HG03039 (cell line): ENCODE results near the gene GUCY1A1.
A peak's percentile ranks its signal among the peaks of the same experiment; 100 is the strongest.

Experiments used
- ATAC-seq: cut with Tn5 transposase; IDR thresholded peaks from one replicate; pipeline ENCODE4 v1.9.1; 2021; ENCODE audit warnings: mild to moderate bottlenecking, moderate library complexity; ENCODE audit not compliant: unreplicated experiment

GUCY1A1 gene

GRCh38 chr4:155734065-155734464, 67.4 kb downstream of the GUCY1A1 start:
- ATAC-seq = no peak

DNA sequence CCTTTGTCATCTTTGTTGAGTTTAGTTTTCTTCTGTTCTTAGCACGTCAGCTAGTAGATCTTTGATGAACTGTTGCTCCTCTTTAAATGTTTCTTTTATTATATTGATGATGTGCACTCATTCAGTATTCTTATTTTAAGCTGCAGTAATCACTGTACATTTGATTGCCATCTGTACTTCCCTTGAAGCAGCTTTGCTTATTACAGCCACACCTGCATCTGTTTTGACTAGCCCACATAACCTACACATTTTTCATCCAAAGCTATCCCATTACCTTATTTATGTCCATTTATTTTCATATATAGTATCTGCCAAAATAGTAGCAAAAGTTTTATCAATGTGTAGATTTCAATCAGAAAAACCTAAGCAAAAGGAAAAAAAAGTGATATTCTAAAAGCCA, 68.3 kb downstream of the GUCY1A1 start:
- no peak for ATAC-seq

DNA sequence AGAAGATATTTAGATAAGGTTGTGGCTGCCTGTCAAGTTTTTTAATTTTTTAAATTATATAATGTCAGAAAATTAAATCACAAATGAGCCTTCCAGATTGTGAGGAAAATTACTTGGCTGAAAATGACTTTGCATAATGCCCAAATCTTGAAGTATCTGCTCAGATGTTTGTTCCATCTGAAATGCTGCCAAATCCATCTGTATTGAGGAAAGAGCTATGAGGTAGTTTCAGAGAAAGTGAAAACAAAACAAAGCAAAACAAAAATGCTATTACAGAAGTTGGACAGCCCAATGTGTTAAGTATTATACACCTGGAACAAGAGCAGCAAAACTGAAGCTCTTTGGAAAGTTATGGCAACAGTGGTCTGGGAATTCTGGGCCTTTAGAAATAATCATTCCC, 68.8 kb downstream of the GUCY1A1 start:
- no peak for ATAC-seq

GRCh38 chr4:155738548-155738947, 71.9 kb downstream of the GUCY1A1 start:
- no peak for ATAC-seq

- ATAC-seq = no peak
Measured at GRCh38 chr4:155741546-155741945, 74.9 kb downstream of the GUCY1A1 start.

DNA sequence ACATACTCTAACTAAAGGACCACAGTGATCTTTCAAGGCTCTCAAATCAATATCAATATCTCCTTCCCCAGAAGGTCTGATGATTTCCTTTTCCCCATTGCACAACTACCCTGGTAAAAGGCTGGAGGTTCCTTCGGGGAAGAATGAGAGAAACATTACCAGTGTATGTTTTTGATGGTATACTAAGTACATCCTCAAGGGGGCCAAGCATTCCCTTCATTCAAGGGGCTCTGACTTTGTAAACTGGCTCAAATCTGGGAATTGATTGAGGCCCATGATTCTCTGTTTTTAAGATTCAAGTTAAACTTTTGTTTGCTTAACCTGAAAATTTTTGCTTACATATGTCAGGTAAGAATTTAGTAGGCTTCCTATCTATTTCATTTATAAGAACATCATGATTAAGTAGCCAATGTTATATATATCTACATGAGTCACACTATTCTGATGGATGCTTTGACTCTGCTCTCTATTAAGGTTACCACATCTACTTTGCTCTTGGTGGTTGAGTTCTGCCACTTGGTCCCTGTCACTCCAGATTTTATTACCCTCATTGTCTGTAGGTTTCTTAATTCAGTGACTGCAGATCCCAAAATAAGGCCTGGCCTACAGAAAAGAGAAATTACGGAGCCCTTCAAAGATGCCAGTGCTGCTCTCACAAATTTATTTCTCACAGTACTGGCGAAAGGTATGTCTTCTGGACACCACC, 75.8 kb downstream of the GUCY1A1 start:
- ATAC-seq = no peak

DNA sequence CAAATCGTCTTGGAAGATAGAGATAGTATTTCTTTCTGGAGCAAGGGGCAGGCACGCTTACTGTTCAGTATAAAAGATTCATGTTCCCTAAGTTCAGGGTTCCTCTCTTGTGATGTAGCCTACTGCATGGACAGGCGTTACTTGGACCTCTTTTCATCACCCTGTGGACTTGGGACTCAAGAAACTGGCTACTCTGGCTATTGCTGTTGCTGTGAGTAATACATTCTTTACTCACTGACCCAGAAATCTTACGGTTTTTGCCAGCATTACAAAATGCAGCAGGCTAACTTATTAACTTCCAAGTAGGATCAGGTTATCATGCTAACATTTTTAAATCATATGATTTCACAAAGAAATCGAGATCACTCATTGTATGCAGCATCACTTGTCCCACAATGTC, 79.3 kb downstream of the GUCY1A1 start:
- ATAC-seq = no peak

DNA sequence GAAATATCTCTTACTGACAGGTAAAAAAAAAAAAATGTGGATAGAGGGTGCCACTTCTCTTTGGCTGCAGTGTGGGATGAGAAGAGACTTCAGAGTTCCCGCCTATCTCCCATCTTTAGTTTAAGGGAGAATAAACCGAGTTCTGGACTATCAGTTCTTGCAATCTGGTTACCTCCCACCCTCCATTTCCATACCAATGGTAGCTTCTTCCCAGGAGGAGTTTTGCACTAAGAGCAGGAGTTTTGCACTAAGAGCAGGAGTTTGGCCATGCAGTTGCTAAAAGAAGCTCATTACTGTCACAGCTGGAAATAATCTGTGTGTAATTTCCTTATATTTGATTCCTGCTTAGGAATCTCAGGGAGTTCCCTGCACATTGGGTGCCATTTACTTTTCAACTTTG, 81.4 kb downstream of the GUCY1A1 start:
- no peak for ATAC-seq

DNA sequence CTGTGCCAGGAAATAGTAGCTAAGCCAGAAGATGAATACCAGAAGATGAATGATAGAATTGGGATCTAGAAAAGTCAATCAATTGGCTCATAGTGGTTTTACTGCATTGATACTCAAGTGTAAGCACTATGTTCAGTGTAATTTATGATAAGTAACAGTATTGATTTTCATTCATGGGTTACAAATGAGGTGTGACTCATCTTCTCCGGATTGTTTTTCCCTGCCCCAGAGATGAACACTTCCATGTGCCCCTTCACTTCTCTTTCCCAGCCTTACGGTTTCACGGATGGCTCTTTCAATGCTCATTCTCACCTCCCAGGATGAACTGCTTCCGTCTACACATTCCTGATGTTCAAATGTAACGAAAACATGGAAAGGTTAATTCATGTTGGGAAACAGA, 82.4 kb downstream of the GUCY1A1 start:
- no peak for ATAC-seq

DNA sequence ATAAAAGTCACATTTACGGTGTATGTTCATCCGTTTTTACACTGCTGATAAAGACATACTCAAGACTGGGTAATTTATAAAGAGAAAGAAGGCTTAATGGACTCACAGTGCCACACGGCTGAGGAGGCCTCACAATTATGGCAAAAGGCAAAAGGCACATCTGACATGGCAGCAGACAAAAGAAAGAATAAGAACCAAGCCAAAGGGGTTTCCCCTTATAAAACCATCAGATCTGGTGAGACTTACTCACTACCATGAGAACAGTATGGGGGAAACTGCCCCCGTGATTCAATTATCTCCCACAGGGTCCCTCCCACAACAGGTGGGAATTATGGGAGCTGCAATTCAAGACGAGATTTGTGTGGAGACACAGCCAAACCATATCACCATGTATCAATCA, 84.9 kb downstream of the GUCY1A1 start:
- ATAC-seq = no peak

GRCh38 chr4:155757745-155758265, 91.2 kb downstream of the GUCY1A1 start:
- ATAC-seq = no peak

DNA sequence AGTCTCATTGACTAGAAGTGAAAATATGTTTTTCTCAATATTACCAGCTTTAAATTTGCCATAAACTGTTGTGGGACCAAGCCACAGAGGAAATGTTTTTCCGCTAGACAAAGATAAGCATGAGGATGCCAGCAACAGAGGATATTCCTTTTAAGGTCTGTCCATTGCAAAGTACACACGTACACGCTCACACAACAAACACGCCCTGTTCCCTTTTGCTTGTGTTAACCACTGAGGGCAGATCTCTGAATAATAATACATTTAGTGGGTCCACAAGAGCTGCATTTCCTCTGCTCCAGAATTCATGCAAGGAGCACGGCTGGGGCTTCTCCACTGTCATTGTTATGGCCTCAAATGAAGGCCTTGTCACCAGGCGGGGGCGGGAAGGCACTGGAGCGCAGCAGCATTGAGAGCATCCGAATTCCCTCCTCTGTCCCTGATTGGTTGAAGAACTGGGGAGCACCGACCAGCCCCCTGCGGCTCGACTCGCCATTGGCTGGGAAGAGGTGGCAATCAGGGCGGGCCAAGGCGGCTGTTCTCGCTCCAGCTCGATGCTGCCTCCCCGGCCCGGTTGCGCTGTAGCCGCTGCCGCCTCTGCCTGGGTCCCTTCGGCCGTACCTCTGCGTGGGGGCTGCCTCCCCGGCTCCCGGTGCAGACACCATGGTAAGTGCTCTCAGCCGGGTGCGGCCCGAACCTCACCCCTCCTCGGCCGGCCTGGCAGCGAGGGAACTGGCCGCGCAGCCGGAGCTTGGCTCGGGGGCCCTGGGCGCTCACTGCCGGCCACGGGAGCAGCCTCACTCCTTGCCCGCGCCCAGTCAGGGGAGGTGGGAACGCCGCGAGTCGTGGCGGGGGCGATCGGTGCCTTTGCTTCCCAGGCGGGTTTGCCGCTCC, 92.1 kb downstream of the GUCY1A1 start, which contains the start of gene GUCY1B1:
TSS of gene GUCY1B1 (plus strand) at position 541 of the 891 bp plus-strand sequence. CDS start at position 661, 120 bp downstream.
- ATAC-seq = peak; percentile 97

GRCh38 chr4:155759372-155760252, 93.0 kb downstream of the GUCY1A1 start:
- peak; percentile 7 for ATAC-seq

DNA sequence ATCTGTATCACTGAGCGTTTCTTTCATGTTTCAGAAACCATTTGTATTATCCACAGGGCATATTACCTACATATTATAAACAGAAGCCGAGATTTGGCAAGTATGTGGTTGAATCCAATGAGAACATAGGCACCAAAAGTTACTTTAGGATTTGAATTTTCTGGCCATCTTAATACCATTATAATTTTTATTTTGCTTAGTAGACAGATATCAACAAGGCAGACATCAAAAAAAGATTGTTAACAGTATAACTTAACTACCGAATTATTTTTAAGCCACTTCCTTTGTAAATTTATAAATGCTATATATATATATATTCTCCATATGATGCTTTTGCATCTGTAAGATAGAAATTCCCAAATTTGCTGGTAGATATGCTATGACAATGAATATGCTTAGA, 94.4 kb downstream of the GUCY1A1 start:
- no peak for ATAC-seq

DNA sequence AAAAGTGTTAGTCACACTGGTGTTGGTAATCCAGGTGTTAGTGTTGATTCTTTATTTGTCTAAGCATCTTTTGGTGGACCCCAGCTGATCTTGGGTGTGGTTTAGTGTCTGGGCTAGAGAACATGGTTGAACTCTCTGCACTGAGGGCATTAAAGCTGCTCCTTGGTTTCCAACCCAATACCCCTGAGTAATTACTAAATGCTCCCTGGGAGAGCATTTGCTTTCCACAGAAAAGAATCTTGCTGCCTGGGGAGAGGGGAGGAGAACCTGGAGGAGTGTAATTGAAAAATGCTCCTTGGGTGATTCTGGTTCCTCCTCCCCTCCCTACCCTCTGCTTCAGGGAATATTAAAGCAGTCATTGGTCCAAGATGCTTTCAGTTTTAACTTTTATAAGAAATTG, 95.3 kb downstream of the GUCY1A1 start:
- ATAC-seq = no peak

DNA sequence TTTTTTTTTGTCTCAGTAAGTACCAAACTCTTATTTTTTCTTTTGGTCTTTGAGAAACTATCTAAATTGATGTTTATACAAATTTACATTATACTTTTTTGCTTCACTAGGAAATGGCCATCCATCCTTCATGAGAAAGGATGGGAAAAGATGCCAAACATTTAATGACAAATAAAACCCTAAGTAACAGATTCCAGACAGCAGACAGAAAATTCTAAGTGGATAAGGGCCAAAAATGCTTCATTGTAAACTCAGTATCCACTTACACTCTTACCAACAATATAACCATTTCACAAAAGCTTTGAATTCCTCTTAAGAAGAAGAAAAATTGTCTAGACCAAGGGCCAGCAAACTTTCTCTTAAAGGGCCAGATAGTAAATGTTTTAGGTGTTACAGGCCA, 95.7 kb downstream of the GUCY1A1 start:
- ATAC-seq = no peak

- no peak for ATAC-seq
Measured at GRCh38 chr4:155763551-155763950, 96.9 kb downstream of the GUCY1A1 start.

DNA sequence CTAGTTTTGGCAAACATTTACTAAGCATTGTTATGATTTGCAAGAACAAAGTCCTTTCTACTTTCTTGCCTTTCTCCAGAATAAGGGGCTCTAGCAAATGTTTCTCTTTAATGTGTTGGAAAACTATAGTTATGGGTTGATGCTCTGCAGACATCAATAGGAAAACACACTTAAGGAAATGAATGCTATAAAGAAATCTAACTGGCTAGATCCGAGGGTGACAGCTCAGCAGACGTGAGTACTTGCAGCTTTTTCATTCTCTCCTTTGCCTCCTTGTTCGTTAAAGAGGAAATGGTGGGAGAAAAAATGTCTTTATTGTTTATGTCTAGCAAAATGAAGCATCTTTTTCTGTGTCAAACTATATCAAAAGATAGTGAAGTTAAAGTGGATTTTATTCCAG, 98.5 kb downstream of the GUCY1A1 start:
- no peak for ATAC-seq

GRCh38 chr4:155766622-155767021, 100.0 kb downstream of the GUCY1A1 start:
- no peak for ATAC-seq

DNA sequence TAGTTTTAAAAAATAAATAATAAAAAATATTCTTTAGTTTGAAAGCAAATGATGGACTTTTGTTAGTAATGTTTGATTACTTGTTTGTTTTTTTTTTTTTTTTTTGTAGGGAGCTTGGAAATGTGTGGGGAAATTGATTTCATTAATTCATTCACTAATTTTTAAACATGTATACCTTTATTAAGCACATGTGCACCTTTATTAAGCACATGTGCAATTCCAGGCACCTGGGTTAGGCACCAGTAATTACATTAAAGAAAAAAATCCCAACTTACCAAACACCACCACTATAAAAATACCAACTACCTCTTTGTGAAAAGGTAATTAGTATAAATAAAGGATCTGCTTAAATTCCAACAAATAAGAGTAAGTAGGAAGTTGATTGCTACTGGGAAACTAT, 101.7 kb downstream of the GUCY1A1 start:
- no peak for ATAC-seq

DNA sequence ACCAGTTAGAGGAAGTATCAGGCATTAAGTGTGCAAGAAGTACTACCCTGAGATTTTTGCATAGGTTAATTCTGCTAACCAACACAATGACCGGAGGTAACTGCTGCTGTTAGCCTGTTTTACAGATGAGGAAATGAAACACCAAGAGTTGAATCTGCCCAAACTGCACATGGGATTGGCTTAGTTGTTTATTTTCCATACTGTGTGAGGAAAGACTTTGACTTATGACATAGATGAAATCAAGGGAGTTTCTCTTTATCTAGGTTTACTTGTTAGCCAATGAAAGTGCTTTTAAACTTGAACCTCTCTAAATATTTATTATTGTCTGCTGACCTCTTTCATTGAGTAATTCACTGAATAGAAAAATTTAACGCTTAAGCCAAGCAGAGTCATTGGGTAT, 102.4 kb downstream of the GUCY1A1 start:
- ATAC-seq = no peak
